NCI-H1105 (cell line): ENCODE data around the gene RCC2.
"Not testable (repeated sequence)": the region's sequence is repeated elsewhere in the genome, so short reads cannot be mapped to it uniquely, and the experiment has no call there.

Experiments used
- DNase-seq: peaks from one replicate; lab custom pipeline; 2025; lab: John Stamatoyannopoulos, UW

The RCC2 gene

DNA sequence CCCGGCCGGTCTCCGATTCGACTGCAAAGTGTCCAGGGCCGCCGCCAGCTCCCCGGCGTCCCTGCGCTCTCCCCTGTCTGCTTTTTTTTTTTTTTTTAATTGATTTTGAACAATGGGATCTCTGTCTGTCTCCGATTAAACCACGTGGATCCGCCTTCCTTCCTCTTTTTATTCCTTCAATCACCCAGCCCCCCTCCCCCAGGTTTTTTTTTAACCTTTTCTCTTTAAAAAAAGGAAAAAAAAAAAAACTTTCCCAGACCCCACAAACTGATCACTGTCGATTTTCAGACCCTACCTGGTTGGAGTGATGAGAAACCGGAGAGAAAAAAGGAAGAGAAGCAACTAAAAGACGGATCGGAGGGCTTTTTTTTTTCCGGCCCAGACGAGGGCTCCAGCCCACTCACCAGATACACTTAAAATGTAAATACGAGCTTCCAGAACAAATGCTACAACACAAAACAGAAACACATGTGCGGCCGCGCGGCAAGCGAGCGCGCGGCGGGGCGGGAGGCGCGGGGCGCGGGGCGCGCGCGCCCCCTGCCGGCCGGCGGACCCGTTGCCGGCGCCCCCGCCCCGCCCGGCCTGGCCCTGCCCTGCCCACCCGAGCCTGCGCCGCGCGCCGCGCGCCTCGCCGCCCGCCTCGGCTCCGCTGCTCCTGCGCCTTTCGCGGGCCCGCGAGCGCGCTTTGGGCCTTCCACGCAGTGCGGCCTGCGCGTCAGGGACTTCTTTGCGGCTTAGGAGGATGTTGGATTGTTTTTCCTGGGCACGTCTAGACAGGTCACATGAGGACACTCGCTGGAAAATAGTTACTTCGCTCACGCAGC lies at the start of gene RCC2:
RCC2 (minus strand) TSS at position 428 of the 824 bp plus-strand sequence. CDS start 1,163 bp downstream, outside the sequence.
- peak; percentile 65 for DNase-seq

DNA sequence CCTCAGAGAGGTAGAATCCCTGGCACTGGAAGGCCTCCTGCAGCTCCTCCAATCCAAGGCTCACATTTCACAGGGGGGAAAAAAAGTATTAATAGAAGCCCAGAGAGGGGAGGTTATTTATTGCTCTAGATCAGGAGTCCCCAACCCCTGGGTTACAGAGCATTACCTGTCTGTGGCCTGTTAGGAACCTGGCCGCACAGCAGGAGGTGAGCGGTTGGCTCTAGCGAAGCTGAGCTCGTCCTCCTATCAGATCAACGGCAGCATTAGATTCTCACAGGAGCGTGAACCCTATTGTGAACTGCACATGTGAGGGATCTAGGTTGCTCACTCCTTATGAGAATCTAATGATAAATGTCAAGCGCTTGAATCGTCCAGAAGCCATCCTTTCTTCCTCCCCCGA lies 46.8 kb upstream of the RCC2 start:
- DNase-seq: no peak

DNA sequence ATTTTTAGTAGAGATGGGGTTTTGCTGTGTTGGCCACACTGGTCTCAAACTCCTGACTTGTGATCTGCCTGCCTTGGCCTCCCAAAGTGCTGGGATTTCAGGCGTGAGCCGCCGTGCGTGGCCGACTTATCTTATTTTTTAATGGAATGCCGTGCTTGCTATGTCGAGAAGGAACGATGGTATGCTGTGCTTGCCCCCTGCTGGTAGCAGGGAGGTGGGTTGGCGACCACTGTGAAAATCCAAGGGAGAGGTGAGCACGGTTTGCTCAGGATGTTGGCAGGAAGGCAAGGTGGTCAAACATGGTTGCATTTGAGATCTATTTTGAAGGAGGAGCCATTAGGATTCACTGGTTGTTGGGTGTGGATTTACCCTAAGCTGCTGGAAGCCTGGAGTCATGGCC lies 45.8 kb upstream of the RCC2 start:
- no peak for DNase-seq

DNA sequence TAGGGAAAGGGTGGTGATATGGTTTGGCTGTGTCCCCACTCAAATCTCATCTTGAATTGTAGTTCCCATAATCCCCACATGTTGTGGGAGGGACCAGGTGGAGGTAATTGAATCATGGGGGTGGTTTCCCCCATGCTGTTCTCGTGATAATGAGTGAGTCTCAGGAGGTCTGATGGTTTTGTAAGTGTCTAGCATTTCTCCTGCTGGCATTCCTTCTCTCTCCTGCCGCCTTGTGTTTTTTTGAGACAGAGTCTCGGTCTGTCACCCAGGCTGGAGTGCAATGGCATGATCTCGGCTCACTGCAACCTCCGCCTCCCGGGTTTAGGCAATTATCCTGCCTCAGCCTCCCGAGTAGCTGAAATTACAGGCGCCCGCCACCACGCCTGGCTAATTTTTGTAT lies 42.5 kb upstream of the RCC2 start:
- not testable (repeated sequence) for DNase-seq

DNA sequence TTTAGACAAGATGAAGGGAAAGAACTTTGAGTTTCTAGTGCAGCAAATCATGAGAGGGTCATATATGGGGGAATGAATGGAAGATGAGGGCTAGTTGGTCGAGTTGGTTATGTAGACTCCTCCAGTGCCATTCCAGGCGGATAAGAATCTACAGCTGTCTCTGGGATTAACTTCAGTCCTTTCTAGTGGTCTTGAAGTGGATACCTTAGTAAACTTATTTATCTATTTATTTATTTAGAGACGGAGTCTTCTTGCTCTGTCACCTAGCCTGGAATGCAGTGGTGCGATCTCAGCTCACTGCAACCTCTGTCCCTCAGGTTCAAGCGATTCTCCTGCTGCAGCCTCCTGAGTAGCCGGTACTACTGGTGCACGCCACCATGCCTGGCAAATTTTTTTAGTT lies 41.4 kb upstream of the RCC2 start:
- DNase-seq: no peak

DNA sequence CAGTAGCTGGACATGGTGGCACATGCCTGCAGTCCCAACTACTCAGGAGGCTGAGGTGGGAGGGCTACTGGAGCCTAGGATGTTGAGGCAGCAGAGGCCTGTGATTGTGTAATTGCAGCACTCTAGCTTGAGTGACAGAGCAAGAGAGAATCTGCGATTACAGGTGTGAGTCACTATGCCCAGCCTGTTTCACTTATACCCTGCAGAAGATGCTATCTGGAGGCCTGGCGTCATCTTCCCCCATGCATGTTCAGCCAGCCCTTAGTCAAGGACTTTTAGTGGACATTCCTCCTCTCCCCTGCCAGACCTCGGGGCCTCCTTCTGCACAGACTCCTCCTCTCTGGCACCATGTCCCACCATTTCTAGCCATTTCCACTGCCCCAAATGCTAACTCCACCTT lies 36.3 kb upstream of the RCC2 start:
- no peak for DNase-seq

DNA sequence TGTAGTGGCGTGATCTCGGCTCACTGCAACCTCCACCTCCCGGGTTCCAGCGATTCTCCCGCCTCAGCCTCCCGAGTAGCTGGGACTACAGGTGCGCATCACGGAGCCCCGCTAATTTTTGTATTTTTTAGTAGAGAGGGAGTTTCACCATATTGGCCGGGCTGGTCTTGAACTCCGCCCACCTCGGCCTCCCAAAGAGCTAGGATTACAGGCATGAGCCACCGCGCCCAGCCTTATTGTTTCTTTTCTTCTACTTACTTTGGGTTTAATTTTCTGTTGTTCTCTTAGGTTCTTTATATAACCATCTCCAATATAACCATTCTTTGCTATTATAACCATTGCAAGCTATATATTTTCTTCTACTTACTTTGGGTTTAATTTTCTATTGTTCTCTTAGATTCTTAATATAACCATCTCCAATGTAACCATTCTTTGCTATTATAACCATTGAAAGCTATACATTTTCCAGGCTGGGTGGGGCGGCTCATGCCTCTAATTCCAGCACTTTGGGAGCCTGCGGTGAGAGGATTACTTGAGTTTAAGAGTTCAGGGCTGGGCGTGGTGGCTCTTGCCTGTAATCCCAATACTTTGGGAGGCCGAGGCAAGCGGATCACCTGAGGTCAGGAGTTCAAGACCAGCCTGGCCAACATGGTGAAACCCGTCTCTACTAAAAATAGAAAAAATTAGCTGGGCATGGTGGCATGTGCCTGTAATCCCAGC lies 35.5 kb upstream of the RCC2 start:
- not testable (repeated sequence) for DNase-seq

DNA sequence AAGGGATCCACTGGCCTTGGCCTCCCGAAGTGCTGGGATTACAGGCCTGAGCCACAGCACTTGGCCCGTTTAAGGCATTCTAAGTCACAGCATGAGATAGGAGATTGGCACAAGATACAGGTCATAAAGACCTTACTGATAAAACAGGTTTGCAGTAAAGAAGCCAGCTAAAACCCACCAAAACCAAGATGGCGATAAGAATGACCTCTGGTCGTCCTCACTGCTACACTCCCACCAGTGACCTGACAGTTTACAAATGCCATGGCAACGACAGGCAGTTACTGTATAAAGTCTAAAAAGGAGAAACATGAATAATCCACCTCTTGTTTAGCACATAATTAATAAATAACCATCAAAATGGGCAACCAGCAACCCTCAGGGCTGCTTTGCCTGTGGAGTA lies 33.3 kb upstream of the RCC2 start:
- no peak for DNase-seq

DNA sequence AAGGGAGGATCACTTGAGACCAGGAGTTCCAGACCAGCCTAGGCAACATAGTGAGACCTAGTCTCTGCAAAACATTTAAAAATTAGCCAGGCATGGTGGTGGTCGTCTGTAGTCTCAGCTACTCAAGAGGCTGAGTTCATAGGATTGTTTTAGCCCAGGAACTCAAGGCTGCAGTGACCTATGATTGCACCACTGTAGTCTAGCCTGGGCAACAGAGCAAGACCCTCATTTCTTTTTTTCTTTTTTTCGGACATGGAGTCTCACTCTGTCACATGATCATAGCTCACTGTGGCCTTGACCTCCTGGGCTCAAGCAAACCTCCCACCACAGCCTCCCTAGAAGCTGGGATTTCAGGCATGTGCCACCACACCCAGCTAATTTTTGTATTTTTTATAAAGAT lies 31.9 kb upstream of the RCC2 start:
- no peak for DNase-seq

DNA sequence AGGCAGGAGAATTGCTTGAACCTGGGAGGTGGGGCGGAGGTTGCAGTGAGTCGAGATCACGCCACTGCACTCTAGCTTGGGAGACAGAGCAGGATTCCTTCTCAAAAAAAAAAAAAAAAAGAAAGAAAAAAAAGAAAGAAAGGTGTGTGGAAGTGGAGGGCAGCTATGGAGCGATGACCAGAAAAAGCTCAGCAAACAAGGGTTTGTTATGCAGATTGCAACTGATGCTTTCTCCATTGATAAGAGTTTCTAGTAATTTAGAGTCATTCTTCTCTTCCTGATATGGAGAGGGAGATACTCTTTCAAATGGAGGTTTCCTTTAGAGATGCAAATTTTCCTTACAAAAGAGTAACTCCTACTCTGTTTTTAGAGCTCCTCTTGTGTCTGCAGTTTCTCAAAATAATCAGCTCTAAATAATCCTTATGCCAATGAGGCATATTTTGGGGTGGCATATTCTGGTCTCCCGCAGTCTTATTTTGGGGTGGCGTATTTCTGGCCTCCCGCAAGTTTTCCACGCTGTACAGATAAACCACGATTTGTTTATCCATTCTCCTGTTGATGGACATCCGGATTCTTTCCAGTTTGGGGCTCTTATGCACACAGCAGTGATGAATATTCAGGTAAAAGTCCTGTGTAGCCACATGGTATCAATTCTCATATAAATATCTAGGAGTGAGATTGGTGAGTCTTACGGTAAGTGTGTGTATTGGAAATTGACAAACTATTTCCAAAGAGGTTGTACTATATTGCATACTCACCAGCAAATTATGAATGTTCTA lies 30.7 kb upstream of the RCC2 start:
- DNase-seq: no peak

DNA sequence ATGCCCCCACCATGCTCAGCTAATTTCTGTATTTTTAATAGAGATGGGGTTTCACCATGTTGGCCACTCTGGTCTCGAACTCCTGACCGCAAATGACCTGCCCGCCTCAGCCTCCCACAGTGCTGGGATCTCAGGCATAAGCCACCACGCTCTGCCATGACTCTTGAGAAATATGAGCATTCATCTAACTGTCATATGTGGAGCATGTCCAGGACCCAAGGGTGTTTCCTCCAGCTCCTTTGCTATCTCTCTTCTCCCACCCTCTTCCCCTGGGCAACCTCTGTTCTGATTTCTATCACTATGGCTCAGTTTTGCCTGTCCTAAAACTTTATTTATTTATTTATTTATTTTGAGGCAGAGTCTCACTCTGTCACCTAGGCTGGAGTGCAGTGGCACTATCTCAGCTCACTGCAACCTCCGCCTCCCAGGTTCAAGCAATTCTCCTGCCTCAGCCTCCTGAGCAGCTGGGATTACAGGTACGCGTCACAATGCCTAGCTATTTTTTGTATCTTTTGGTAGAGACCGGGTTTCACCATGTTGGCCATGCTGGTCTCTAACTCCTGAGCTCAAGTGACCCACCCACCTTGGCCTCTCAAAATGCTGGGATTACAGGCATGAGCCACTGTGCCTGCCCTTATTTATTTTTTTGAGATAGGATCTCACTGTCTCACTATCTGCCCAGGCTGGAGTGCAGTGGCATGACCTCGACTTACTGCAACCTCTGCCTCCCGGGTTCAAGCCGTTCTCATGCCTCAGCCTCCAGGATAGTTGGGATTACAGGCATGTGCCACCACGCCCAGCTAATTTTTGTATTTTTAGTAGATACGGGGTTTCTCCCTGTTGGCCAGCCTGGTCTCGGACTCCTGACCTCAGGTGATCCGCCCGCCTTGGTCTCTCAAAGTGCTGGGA lies 29.1 kb upstream of the RCC2 start:
- DNase-seq: not testable (repeated sequence)

DNA sequence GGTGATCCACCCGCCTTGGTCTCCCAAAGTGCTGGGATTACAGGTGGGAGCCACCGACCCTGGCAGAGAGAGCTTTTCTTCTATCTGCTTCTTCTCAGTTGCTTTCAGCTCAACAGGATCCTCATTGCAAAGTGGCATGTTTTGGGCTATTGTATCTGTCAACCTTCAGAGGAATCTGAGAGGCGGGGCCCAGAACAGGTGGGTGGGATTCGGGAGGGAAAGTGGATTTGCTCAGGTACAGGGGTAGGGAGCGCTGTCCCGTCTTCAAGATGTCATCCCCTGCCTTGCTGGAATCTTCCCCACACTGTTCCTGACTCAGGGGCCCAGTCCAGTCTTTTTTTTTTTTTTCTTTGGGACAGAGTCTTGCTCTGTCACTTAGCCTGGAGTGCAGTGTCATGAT lies 26.9 kb upstream of the RCC2 start:
- no peak for DNase-seq

DNA sequence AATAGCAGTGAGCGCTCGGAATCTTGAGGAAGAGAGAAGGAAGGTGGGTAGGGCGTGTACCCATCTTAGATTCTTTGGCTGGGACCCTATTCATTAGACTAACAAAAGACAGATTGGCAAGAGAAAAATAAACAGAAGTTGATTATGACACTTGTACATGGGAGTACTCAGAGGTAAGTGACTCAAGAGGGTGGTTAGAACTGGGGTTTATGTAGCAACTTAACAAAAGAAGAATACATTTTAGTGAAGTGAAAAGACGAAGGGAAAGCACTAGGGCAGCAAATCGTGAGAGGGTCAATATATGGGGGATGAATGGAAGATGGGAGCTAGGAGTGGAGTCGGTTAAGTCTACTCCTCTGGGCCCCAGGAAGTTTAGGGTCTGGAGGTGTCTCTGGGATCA lies 25.8 kb upstream of the RCC2 start:
- no peak for DNase-seq

DNA sequence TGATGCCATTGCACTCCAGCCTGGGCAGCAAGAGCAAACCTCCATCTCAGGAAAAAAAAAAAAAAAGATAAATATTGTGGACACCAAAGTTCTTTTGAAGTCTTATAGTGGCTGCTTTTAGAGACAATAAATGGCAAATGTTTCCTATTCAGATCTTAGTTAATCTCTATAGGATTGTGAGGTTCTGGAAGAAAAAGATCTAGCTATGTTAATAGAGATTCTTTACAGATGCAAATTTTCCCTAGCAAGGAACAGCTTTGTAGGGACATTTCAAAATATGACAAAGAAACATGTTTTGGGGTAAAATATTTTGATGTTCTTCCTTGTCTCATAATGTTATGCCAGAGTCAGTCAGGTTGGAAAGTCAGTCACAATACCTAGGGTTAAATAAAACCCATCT lies 24.5 kb upstream of the RCC2 start:
- no peak for DNase-seq

DNA sequence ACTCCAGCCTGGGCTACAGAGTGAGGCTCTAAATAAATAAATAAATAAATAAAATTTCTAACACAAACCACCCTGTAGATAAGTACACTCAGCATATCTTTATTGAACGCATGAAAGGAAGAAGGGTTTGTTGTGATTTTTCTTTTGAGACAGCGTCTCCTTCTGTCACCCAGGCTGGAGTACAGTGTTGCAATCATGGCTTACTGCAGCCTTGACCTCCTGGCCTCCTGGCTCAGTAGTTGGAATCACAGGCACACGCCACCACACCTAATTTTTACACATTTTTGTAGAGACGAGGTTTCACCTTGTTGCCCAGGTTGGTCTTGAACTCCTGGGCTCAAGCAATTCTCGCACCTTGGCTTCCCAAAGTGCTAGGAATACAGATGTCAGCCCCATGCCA lies 23.2 kb upstream of the RCC2 start:
- DNase-seq: no peak

DNA sequence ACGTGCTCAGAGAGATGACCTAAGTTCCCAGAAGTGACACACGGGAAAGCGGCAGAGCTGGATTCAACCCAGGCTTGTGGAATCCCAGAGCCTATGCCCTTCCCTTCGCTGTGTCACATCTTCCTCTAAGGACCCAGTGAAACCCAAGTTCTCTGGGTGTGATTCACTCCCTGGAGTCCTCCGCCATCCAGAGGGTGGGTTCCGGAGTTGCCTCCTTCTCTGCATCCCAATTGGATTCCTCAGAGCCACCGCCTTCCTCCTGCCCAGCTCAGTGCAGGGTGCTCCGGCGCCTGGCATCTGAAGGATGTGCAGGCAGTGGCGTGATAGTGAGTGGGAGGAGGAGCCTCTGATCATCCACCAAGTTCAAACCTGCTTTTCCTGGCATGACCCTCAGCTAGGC lies 20.7 kb upstream of the RCC2 start:
- no peak for DNase-seq

DNA sequence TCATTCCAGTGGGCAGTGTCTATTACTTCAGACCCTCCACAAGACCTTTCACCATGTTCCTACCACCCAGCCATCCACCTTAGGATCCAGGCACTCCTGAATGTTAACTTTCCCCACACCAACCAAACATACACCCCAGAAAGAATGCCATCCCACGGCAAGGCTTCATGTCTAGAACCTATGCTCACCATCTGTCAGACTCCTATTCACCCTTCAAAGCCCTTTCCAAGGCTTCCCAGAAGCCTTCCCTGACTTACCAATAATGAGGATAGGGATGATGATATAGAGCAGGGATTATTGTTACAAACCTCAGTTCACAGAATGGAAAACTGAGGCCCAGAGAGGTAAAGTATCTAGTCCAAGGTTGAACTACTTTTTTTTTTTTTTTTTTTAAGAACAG lies 19.3 kb upstream of the RCC2 start:
- DNase-seq: no peak

DNA sequence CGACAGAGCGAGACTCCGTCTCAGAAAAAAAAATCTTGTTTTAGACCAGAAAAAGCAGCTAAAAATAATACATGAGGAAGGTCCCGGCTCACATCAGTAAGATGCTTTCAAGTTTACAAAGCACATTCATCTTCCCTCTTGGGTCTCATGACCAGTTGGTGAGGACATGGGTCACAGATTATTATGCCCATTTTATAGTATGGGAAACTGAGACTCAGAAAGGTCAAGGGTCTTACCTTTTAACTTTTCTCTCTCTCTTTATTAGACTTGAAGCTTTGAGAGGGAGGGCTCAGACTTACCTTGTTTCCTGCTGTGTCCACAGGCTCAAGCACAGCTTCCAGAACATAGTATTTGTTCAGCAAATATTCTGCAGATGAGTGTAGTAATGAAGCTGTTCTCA lies 13.2 kb upstream of the RCC2 start:
- no peak for DNase-seq

DNA sequence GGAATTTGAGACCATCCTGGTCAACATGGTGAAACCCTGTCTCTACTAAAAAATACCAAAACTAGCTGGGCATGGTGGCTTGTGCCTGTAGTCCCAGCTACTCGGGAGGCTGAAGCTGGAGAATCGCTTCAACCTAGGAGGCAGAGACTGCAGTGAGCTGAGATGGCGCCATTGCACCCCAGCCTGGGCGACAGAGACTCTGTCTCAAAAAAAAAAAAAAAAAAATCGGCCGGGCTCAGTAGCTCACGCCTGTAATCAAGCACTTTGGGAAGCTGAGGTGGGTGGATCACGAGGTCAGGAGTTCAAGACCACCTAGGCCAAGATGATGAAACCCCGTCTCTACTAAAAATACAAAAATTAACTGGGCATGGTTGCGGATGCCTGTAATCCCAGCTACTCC lies 12.7 kb upstream of the RCC2 start:
- not testable (repeated sequence) for DNase-seq

DNA sequence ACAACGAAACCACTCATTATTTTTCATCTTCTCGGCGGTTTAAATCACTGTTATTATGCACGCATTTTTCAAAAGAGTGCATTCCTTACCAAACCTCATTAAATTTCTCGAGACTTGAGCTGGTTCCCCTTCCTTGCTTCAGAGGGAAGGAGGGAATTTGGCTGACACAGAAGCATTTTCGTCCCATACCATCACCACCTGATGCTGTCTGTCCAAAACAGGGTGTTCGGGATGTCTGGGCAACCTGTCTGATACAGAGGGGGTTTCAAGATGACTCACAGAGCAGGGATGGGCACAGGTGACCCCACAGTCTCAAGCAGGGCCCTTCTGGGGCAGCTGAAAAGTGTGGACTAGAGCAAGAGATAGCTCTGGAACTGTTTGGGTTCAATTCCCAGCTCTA lies 12.3 kb upstream of the RCC2 start:
- DNase-seq: no peak

DNA sequence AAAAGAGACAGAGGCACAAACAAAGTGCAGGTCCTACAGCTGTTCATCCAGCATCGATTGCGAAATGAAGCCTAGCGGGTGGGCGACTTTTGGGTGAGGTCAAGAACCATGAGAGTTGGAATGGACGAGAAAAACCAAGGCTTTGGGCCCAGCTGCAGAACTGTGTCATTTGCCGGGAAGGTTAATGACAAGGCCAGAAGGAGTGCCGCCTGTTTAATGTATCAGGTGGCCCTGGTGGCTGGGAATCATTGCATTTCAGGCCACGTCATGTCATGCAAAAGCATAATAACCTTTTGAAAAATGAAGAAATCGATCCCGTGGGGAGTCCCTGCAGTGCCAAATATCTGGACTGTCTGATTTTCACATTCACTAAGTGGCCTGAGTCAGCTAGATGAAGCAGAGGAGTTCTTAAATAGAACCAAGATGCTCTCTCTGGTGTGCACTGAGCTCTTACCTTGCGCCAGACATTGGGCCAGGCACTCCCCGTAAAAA lies 8.1 kb upstream of the RCC2 start:
- DNase-seq: no peak

DNA sequence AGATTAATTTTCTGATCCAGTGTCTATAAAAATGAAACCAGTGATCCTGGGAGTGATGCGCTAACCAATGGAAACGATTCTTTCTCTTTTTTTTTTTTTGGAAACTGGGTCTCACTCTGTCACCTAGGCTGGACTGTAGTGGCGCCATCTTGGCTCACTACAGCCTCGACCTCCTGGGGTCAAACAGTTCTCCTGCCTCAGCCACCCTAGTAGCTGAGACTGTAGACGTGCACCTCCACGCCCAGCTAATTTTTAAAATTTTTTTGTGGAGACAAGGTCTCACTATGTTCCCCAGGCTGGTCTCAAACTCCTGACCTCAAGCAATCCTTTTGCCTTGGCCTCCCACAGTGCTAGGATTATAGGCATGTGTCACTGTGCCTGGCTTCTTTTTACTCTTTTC lies 3.4 kb upstream of the RCC2 start:
- no peak for DNase-seq
